ENCODE data around the gene IL22RA1. TPM values are rescaled to one million over a fixed set of nuclear protein-coding genes. Genes with fewer than 3 reads are reported as not detected.

The IL22RA1 gene
- total RNA-seq, 1 experiment from 2014 or later, result 0.13 TPM

DNA sequence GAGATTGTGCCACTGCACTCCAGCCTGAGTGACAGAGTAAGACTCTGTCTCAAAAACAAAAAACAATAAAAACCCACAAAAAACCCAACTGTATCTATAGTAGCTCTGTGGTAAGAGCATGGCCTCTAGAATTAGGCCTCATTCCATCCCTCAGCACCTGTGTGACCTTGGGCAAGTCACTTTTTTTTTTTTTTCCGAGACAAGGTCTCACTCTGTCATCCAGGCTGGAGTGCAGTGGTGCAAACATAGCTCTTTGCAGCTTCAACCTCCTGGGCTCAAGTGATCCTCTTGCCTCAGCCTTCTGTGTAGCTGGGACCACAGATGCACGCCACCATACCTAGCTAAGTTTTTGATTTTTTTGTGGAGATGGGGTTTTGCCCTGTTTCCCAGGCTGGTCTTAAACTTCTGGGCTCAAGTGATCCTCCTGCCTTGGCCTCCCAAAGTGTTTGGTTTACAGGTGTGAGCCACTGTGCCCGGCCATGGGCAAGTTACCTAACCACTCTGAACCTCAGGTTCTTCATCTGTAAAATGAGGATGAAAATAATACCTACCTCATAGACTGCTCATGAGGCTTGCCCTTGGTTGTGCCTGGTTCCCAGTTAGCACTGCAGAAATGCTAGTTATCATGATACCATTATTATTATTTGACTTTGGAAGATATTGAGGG lies 15.7 kb downstream of the IL22RA1 start:
- H2AK5ac ChIP-seq (ENCODE audit: insufficient read length, low read length), result no peak overlapping the region
- no CpG with 5 or more reads among the region's 3 CpGs for WGBS (ENCODE audit: extremely low coverage, insufficient read length, low lambda C conversion rate)
- H4K8ac ChIP-seq (replicated peaks; ENCODE audit: insufficient read length, low read depth, low read length), result no peak overlapping the region
- H3K9me3 ChIP-seq (ENCODE audit: control insufficient read depth, low read depth, low read length), result no peaks in the 10 kb centered on the region
- no peak overlapping the region for H3K9ac ChIP-seq (ENCODE audit: extremely low read depth, insufficient read length, low read length)
- TF ChIP-seq, protein P1, sequence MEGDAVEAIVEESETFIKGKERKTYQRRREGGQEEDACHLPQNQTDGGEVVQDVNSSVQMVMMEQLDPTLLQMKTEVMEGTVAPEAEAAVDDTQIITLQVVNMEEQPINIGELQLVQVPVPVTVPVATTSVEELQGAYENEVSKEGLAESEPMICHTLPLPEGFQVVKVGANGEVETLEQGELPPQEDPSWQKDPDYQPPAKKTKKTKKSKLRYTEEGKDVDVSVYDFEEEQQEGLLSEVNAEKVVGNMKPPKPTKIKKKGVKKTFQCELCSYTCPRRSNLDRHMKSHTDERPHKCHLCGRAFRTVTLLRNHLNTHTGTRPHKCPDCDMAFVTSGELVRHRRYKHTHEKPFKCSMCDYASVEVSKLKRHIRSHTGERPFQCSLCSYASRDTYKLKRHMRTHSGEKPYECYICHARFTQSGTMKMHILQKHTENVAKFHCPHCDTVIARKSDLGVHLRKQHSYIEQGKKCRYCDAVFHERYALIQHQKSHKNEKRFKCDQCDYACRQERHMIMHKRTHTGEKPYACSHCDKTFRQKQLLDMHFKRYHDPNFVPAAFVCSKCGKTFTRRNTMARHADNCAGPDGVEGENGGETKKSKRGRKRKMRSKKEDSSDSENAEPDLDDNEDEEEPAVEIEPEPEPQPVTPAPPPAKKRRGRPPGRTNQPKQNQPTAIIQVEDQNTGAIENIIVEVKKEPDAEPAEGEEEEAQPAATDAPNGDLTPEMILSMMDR (conservative IDR thresholded peaks at IDR 0.05), result no peak
- no peak overlapping the region for H2AFZ ChIP-seq (ENCODE audit: low read length)
- no peak overlapping the region for H3K4me3 Mint-ChIP-seq
- H3K23me2 ChIP-seq (ENCODE audit: insufficient read length, low read depth, low read length, poor library complexity, severe bottlenecking), result no peaks in the 10 kb centered on the region
- no peak overlapping the region for H3K14ac ChIP-seq (ENCODE audit: insufficient read depth, low read length)
- DNase-seq, result no peak
- H3K79me1 ChIP-seq (ENCODE audit: insufficient read depth, low read depth, low read length, poor library complexity, severe bottlenecking), result no peaks in the 10 kb centered on the region
- no peaks in the 10 kb centered on the region for H3K4me1 ChIP-seq (ENCODE audit: insufficient read depth, low read length)
- no peak overlapping the region for H2BK120ac ChIP-seq (ENCODE audit: low read depth, low read length, poor library complexity, severe bottlenecking)
- H3K4me2 ChIP-seq (ENCODE audit: insufficient read depth, insufficient read length, low read length), result no peak overlapping the region
- H3K27me3 ChIP-seq (ENCODE audit: insufficient read depth, low read length), result no peaks in the 10 kb centered on the region
- no peak overlapping the region for H3K23ac ChIP-seq (ENCODE audit: insufficient read length, low read depth, low read length)
- H4K91ac ChIP-seq (ENCODE audit: insufficient read length, low read depth, low read length), result no peak overlapping the region
- H3K4me1 Mint-ChIP-seq, result peaks cover 13 to 15% of the 10 kb centered on the region in 2 experiments
- H3K27ac Mint-ChIP-seq, result no peak overlapping the region; a peak in 1 of 7 replicates
- H3K27me3 Mint-ChIP-seq (ENCODE audit: low read depth), result no peaks in the 10 kb centered on the region; the same call in 1 of the 2 replicates
- H2BK20ac ChIP-seq (ENCODE audit: low read depth, low read length, poor library complexity, severe bottlenecking), result no peak overlapping the region
- no peak overlapping the region for H3K27ac ChIP-seq (ENCODE audit: insufficient read length, low read depth, low read length)
- no peak overlapping the region for H3T11ph ChIP-seq (ENCODE audit: low read length)
- H3K56ac ChIP-seq (ENCODE audit: insufficient read length, low read depth, low read length), result no peak overlapping the region
- H3K18ac ChIP-seq (ENCODE audit: insufficient read length, low read depth, low read length), result no peak overlapping the region
- H2BK12ac ChIP-seq (ENCODE audit: insufficient read length, low read depth, low read length), result no peak overlapping the region
- H3K36me3 Mint-ChIP-seq (ENCODE audit: insufficient read depth in 1 of 3, low read depth in 3 of 3), result peaks cover 0 to 8% (median 2%) of the 10 kb centered on the region in 3 experiments; a peak in 1 of 7 replicates
- no peaks in the 10 kb centered on the region for H3K79me2 ChIP-seq (ENCODE audit: insufficient read depth, low read length)
- no peak overlapping the region for H2BK15ac ChIP-seq (ENCODE audit: low read depth, low read length)
- peaks cover 0 to 13% of the 10 kb centered on the region in 2 experiments; a peak in 2 of 5 replicates for H3K9me3 Mint-ChIP-seq
- H2BK5ac ChIP-seq (ENCODE audit: insufficient read length, low read length), result no peak overlapping the region
- no peaks in the 10 kb centered on the region for H4K20me1 ChIP-seq (ENCODE audit: control insufficient read depth, insufficient read depth, insufficient read length)
- H3K4ac ChIP-seq (ENCODE audit: low read depth, low read length), result no peak overlapping the region
- no peak overlapping the region for H4K5ac ChIP-seq (ENCODE audit: insufficient read length, low read depth, low read length)

All from H9 (cell line).